ENCODE data around the gene NTSR1.

- no peak for TF ChIP-seq CTCF (conservative IDR thresholded peaks at IDR 0.05; ENCODE audit: low read depth in 2 of 2)
- TF ChIP-seq EZH2phosphoT487 (IDR thresholded peaks at IDR 0.05; ENCODE audit: unreplicated experiment), result no peak
These were observed 8.3 kb downstream of the NTSR1 start for GRCh38 chr20:62716941-62717310.

Measured in GM23338 (cell line).